T-helper 2 cell treated with Interferon-gamma antibody and Interleukin-4, amounts not matched to agents 5 μg/mL and 100 μg/mL, for 36 hours (primary cell): Measurements from ENCODE around the gene EMP3.

Experiments
- DNase-seq: peaks from one replicate; pipeline ENCODE4 v3.0.0; 2021; ENCODE audit warnings: low spot score
- H3K27ac Mint-ChIP-seq: one replicate; pipeline ENCODE4 v1.8.0; 2021; ENCODE audit warnings: mild to moderate bottlenecking, mixed read lengths
- H3K27me3 Mint-ChIP-seq: one replicate; pipeline ENCODE4 v1.8.0; 2021; ENCODE audit warnings: low read depth, mixed read lengths
- H3K36me3 Mint-ChIP-seq: one replicate; pipeline ENCODE4 v1.8.0; 2021; ENCODE audit warnings: low read depth, mixed read lengths
- H3K4me1 Mint-ChIP-seq: one replicate; pipeline ENCODE4 v1.8.0; 2021; ENCODE audit warnings: low read depth, mixed read lengths
- H3K4me3 Mint-ChIP-seq: one replicate; pipeline ENCODE4 v1.8.0; 2022; ENCODE audit warnings: mild to moderate bottlenecking, moderate library complexity, mixed read lengths
- H3K9me3 Mint-ChIP-seq: one replicate; pipeline ENCODE4 v1.8.0; 2021; ENCODE audit warnings: mixed read lengths

The EMP3 gene

DNA sequence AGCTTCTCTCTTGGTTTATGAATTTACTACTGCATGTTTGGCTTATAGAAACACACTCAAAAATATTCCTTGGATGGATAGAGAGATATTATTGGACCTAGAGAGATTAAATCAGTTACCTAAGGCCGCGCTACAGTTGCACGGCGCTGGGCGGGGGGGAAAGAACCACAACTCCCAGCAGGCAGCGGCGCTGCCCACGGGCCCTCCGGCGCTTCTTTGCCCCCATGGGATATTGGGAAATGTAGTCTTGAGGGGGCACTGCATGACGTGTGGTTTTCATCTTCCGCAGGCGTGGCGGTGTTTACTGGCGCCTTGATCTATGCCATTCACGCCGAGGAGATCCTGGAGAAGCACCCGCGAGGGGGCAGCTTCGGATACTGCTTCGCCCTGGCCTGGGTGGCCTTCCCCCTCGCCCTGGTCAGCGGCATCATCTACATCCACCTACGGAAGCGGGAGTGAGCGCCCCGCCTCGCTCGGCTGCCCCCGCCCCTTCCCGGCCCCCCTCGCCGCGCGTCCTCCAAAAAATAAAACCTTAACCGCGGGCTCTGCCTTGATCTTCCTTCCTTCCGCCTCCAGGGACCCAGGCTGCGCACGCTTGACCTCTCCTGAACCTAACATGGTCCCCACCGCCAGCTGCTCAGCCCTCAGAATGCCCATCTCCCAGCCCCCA, 4.8 kb downstream of the EMP3 start:
- Mint-ChIP-seq H3K9me3 (peaks cover 3% of the 10 kb centered on the region), H3K4me1 (peaks cover 61% of the 10 kb centered on the region), H3K27me3 (no peaks in the 10 kb centered on the region), H3K36me3 (peaks cover 65% of the 10 kb centered on the region), H3K27ac (peak overlapping the region; percentile 94), H3K4me3 (peak overlapping the region; percentile 85)
- DNase-seq = peak; percentile 80

DNA sequence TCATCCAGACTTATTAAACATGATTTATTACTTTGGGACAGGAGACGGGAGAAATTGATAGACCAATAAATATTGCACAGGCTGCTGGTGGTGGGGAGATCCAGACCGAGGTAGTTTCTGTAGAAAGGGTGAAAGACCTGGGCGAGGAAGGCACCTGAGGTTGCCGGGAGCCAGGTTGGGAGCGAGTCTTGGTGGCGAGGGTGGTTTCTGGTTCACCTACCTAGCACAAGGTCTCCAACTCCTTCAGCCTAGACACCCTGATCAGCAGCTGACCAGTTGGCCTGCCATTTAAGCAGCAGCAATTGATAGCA, 7.0 kb downstream of the EMP3 start:
- H3K4me3 Mint-ChIP-seq = peak overlapping the region; percentile 92
- peaks cover 51% of the 10 kb centered on the region for H3K4me1 Mint-ChIP-seq
- H3K36me3 Mint-ChIP-seq = peaks cover 46% of the 10 kb centered on the region
- no peak for DNase-seq
- peaks cover 3% of the 10 kb centered on the region for H3K9me3 Mint-ChIP-seq
- peak overlapping the region; percentile 94 for H3K27ac Mint-ChIP-seq
- H3K27me3 Mint-ChIP-seq = no peaks in the 10 kb centered on the region

DNA sequence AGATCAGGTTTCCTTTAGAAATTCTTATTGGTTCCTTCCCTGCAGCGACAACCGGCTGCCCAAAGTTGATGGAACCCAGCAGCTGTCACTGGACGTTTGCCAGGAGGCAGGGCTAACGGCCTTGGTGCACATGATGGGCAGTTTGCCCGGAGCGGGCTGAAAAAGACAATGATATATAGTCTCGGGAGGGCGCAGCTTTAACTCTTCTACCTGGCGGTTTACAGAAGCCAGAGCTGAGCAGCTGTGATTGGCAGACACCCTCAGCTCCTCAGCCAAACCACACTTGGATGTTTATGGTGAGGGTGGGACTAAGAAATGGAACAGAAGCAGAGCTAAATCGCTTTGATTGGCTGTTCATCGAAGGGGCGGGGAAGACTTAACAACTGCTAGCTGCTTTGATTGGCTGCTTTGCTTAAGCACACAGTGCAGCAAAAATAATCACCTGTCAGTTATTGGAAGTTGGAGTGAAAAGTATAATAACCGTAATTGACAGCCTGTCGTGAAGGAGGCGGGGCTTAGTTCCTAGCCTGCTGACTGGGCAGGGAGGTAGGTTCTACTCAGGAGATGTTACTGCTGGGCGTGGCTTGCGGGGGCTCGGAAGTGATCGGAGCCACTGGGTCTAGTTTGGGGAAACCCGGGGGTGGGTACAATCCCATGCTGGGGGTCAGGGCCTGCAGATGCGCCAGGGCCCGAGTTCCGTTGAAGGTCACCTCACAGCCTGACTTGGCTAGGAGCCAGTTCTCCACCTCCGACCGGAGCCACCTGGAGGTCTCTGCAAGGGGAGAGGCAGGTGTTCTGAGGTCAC, 7.5 kb downstream of the EMP3 start:
- H3K9me3 Mint-ChIP-seq = peaks cover 3% of the 10 kb centered on the region
- peak overlapping the region; percentile 94 for H3K27ac Mint-ChIP-seq
- peak; percentile 91 for DNase-seq
- H3K4me3 Mint-ChIP-seq = peak overlapping the region; percentile 92
- peaks cover 41% of the 10 kb centered on the region for H3K36me3 Mint-ChIP-seq
- peaks cover 47% of the 10 kb centered on the region for H3K4me1 Mint-ChIP-seq
- no peaks in the 10 kb centered on the region for H3K27me3 Mint-ChIP-seq

DNA sequence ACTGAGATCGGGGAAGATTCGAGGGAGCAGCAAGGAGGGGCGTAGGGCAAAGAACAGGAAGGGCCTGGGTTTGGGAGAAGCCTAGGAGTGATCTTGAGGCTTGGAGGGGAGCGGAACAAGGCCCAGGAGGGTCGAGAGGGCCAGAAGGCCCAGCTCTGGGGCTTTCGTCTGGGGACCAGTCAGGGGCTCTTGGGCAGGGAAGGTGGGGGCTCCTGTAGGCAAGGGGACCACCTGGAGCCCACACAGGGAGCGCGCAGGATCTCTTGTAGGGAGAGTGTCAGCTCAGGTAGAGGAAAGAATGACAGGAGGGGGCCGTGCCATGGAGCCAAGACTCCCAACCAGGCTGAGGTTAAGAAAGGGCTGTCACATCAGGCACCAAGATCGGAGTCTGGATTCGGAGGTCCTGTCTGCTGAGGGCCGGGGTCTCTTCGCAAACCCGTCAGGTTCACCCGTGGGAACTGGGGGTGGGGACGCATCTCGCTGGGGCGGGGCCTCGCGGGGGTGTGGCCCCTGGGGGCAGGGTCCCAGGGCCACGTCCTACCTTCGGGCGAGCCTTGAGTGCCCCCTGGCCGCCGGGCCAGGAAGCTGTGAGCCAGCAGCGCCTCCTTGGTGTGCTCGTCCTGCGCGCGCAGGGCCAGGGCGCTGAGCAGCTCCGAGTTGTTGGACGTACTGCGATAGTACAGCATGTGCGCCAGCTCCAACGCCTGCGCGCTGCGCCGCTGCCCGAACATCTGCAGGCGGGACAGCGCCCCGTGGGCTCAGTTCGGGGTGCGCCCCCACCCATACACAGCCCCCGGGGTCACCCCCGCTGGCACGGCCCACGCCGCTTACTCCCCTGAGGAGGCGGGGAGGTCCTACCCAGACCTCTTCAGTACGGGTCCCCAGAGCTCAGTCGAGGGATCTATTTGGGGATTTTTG, 8.4 kb downstream of the EMP3 start:
- Mint-ChIP-seq H3K27ac (peak overlapping the region; percentile 94), H3K9me3 (no peaks in the 10 kb centered on the region), H3K27me3 (no peaks in the 10 kb centered on the region), H3K4me3 (peak overlapping the region; percentile 92), H3K36me3 (peaks cover 32% of the 10 kb centered on the region), H3K4me1 (peaks cover 44% of the 10 kb centered on the region)
- peak; percentile 93 for DNase-seq

DNA sequence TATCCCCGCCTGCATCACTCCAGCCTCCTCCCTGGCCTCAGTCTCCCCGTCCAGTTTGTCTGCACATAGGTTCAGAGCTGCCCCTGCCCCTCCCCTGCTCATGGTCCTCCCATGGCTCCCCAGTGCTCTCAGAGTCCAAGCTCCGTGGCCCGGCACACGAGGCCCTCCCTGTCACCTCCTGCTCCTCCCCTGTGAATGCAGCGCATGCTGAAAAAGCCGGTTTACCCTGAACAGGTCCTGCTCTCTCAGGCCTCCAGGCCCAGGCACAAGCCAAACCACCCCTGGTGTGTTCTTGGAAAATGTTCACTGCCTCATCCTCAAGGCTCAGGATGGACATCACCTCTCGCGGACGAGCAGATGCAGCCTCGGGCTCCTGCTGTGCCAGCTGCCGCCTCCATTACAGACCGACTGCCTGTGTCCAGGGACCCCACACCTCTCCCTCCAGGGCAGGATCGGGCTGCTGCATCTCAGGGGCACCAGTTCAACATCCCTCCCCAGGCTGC, 13.0 kb downstream of the EMP3 start:
- H3K27ac Mint-ChIP-seq = no peak overlapping the region
- H3K36me3 Mint-ChIP-seq = peaks cover 2% of the 10 kb centered on the region
- DNase-seq = no peak
- no peaks in the 10 kb centered on the region for H3K27me3 Mint-ChIP-seq
- peaks cover 9% of the 10 kb centered on the region for H3K4me1 Mint-ChIP-seq
- no peaks in the 10 kb centered on the region for H3K9me3 Mint-ChIP-seq
- H3K4me3 Mint-ChIP-seq = no peak overlapping the region

DNA sequence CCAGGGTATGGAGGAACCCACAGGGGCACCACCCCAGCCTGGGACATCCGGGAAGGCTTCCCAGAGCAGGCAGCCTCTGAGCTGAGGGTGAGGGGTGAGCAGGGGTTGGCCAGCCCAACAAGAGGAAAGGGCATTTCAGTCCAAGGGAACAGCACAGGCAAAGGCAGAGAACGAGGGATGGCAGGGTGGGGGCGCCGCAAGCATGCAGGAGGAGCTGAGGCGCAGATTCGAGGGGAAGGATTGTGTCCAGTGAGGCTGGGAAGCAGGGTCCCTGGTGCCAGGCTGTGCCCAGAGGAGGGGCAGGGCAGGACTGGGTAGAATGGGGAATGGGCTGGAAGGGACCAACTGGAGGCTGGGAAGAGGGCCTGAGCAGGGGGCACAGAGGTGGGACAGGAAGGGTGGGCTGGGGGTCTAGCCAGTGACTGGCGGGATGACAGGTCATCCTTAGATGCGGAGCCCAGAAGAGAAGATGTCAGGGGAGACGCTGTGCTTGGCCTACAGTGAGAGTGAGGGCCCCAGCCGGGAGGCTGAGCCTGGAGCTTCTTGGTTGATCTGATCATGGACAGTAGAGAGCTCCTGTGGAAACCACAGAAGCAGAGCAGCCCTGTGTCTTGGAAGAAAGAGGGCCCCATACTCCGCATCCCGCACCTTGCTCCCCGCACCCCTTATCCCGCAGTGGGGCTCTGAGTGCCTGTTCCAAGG, 13.6 kb downstream of the EMP3 start:
- Mint-ChIP-seq H3K27ac (no peak overlapping the region), H3K27me3 (no peaks in the 10 kb centered on the region), H3K4me3 (no peak overlapping the region), H3K36me3 (peaks cover 2% of the 10 kb centered on the region), H3K9me3 (no peaks in the 10 kb centered on the region), H3K4me1 (peaks cover 8% of the 10 kb centered on the region)
- no peak for DNase-seq

DNA sequence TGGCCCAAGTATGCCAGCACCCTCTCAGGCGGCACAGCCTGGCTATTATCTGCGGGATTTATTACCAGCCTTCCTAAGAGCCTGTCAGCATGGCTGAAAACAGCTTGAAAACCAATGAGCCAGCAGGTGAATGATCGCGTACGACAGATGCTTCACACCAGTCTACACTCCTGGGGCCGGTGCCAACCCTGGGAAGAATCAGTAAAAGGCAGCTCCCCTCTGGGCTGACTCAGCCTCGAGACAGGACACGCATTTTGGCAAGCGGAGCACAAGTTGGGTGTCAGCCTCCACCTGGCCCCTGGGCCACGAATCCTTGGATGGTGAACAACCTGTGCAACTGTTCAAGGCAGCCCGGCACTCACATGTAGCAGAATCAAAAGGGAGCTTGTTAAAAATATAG, 15.6 kb downstream of the EMP3 start:
- H3K4me3 Mint-ChIP-seq = no peak overlapping the region
- H3K27me3 Mint-ChIP-seq = no peaks in the 10 kb centered on the region
- no peaks in the 10 kb centered on the region for H3K4me1 Mint-ChIP-seq
- peaks cover 2% of the 10 kb centered on the region for H3K36me3 Mint-ChIP-seq
- H3K9me3 Mint-ChIP-seq = no peaks in the 10 kb centered on the region
- no peak overlapping the region for H3K27ac Mint-ChIP-seq
- DNase-seq = no peak

DNA sequence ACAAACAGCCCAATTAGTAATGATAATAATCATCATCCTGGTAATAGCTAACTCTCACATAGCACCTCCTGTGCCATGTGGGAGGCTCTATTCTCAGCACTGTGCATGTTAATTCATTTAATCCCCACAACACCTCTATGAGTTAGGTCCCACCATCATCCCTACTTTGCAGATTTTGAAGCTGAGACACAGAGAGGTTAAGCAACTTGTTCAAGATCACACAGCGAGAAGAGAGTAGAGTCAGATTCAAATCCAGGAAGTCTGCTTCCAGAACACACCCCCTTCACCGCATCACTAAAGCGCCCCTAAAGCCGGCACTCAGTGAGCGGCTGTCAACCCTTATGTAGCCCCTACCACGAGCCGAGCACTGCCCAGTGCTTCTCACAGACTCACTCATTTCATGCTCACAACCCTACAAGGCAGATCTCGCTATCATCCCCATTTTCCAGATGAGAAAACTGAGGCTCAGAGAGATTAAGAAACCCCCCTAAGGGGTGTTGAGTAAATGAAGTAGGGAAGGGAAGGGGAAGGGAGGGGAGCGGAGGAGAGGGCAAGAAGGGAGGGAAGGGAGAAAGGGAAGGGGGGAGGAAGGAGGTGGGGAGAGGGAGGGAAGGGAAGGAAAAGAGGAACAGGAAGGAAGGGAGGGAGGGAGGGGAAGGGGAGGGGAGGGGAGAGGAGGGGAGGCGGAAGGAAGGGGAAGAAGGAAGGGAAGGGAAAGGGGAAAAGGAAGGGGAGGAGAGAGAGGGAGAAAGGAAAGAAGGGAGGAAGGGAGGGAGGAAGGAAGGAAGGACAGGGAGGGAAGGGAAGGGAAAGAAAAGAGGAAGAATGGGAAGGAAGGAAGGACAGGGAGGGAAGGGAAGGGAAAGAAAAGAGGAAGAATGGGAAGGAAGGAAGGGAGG, 16.4 kb downstream of the EMP3 start:
- Mint-ChIP-seq H3K27ac (no peak overlapping the region), H3K4me1 (no peaks in the 10 kb centered on the region), H3K9me3 (no peaks in the 10 kb centered on the region), H3K27me3 (no peaks in the 10 kb centered on the region), H3K36me3 (peaks cover 2% of the 10 kb centered on the region), H3K4me3 (no peak overlapping the region)
- no peak for DNase-seq

DNA sequence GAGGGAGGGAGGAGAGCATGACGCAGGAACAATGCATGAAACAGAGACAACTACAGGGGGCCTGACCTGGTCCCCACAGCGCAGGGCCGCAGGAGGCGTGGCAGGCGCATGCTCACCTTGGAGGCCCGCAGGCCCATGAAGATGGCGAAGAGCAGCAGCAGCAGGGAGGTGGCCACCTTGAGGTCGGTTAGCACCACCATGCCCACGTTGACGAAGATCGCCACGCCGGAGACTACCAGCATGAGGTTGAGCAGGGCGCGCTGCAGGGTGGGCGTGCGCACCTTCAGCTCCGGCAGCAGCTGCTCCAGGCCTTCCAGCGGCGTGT, 17.0 kb downstream of the EMP3 start:
- Mint-ChIP-seq H3K9me3 (no peaks in the 10 kb centered on the region), H3K36me3 (peaks cover 2% of the 10 kb centered on the region), H3K27ac (no peak overlapping the region)

DNA sequence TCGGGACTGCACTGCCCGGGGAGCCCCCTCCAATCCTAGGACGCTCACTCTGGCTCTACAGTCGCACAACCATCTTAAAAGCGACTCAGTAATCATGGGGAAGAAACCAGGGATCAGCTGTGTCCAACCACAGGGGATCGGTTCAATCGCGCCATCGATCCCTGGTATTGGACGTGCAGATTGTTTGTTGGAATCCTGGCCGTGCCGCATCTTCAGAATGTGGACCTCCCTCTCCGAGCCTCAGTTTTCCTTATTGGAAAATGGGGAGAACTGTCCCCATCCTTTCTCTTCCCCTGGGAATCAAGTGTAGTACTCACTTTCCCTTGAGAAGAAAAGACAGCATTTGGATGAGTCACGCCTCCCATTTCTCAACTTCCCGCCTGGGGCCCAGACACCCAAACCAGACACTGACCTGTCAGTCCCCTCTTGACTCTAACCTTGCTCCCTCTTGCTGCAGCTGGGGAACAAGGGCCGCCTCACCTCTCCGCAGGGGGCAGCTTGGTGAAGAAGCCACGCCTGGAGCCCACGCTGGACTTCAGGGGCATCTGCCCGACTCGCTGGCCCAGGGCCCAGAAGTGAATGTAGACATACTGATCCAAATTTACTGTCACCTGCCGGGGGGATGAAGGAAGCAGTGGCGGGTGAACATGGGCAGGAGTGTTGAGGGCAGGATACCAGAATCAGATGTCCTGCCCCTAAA, 17.6 kb downstream of the EMP3 start:
- no peak overlapping the region for H3K4me3 Mint-ChIP-seq
- peaks cover 2% of the 10 kb centered on the region for H3K36me3 Mint-ChIP-seq
- no peaks in the 10 kb centered on the region for H3K9me3 Mint-ChIP-seq
- DNase-seq = no peak
- H3K4me1 Mint-ChIP-seq = no peaks in the 10 kb centered on the region
- no peaks in the 10 kb centered on the region for H3K27me3 Mint-ChIP-seq
- no peak overlapping the region for H3K27ac Mint-ChIP-seq

More for the DNA sequence above, 17.0 kb downstream of the EMP3 start:
- no peaks in the 10 kb centered on the region for H3K27me3 Mint-ChIP-seq
- H3K4me3 Mint-ChIP-seq = no peak overlapping the region
- no peaks in the 10 kb centered on the region for H3K4me1 Mint-ChIP-seq
- no peak for DNase-seq

DNA sequence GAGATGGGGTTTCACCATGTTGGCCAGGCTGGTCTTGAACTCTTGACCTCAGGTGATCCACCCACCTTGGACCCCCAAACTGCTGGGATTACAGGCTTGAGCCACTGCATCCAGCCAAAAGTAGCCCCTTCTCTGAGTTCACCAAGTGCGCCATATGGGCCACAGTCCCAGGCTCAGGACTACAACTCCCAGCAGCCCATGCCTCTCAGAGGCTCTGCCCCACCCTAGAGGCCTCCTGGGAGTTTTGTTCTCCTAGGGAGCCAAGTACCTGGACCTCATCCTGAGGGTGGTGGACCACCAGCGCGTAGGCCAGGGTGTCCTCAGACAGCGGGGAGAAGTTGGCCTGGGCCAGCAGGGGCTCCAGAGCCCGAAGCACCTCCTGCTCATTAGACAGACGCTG, 19.5 kb downstream of the EMP3 start:
- Mint-ChIP-seq H3K4me3 (no peak overlapping the region), H3K27me3 (no peaks in the 10 kb centered on the region), H3K4me1 (no peaks in the 10 kb centered on the region), H3K27ac (no peak overlapping the region), H3K9me3 (no peaks in the 10 kb centered on the region), H3K36me3 (peaks cover 5% of the 10 kb centered on the region)
- DNase-seq = no peak

DNA sequence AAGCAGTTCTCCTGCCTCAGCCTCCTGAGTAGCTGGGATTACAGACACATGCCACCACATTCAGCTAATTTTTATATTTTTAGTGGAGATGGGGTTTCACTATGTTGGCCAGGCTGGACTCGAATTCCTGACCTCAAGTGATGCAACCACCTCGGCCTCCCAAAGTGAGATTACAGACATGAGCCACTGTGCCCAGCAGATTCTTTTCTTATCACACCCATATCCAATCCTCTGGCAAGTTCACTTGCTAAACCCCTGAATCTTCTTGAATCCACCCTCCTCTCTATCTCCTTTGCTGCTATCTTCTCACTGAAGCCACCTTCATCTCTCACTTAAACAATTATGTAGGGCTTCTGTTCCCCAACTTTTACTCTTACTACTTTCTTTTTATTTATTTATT, 20.8 kb downstream of the EMP3 start:
- peaks cover 5% of the 10 kb centered on the region for H3K36me3 Mint-ChIP-seq
- peaks cover 2% of the 10 kb centered on the region for H3K4me1 Mint-ChIP-seq
- H3K4me3 Mint-ChIP-seq = no peak overlapping the region
- no peak overlapping the region for H3K27ac Mint-ChIP-seq
- H3K9me3 Mint-ChIP-seq = no peaks in the 10 kb centered on the region
- no peak for DNase-seq
- no peaks in the 10 kb centered on the region for H3K27me3 Mint-ChIP-seq
